ENCODE measurements around the gene KISS1R.

KISS1R gene
- total RNA-seq = 0 to 2.7 (median 0.49) reads per million in 9 experiments

DNA sequence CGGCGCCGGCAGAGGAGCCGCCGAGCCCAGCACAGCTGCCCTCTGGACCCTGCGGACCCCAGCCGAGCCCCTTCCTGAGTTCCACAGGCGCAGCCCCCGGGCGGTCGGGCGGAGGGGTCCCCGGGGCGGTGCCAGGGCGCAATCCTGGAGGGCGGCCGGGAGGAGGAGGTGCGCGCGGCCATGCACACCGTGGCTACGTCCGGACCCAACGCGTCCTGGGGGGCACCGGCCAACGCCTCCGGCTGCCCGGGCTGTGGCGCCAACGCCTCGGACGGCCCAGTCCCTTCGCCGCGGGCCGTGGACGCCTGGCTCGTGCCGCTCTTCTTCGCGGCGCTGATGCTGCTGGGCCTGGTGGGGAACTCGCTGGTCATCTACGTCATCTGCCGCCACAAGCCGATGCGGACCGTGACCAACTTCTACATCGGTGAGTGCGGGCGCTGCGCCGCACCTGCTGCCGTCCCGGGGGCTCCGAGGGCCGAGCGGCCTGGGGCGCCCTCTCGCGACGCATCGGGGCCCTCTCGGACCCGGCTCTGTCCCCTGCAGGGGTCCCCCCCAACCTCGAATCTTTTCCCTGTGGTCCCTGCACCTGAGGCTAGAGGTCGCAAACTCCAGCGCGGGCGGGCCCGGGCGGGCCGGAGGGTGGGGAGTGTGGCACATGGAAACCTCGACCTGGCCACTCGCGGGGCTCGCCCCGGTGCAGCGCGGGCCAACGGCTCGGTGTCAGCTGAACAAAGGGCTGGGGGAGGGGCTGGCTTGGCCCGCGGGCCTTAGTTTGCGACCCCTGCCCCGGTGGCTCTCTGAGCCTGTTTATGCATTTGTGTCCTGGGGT, at the start of gene KISS1R:
KISS1R (plus strand) TSS at position 11 of the 829 bp plus-strand sequence; CDS start at position 181, 170 bp downstream.
- H3K27ac Mint-ChIP-seq = peak within 1 kb of the TSS in 1 of 2 donors; percentile 79
- H3K9me3 Mint-ChIP-seq = no peaks in the 10 kb centered on the region
- peaks cover 22% of the 10 kb centered on the region for H3K36me3 Mint-ChIP-seq (ENCODE audit: insufficient read depth)
- peak; percentile 7 for ATAC-seq (replicated peaks)
- DNase-seq = no peak
- peaks cover 6 to 9% of the 10 kb centered on the region in 2 donors for H3K27me3 Mint-ChIP-seq
- peak within 1 kb of the TSS; percentile 64 to 69 for H3K4me3 Mint-ChIP-seq
- peaks cover 10 to 16% of the 10 kb centered on the region in 2 donors for H3K4me1 Mint-ChIP-seq (ENCODE audit: low read depth in 2 of 2)

GRCh38 chr19:867855-868457, 49.2 kb upstream of the KISS1R start:
- no peak overlapping the region for H3K4me3 Mint-ChIP-seq
- DNase-seq = no peak
- no peaks in the 10 kb centered on the region for H3K27me3 Mint-ChIP-seq
- H3K36me3 Mint-ChIP-seq (ENCODE audit: insufficient read depth) = peaks cover 42% of the 10 kb centered on the region
- H3K4me1 Mint-ChIP-seq (ENCODE audit: low read depth in 2 of 2) = peaks cover 10 to 24% of the 10 kb centered on the region in 2 donors
- ATAC-seq (replicated peaks) = no peak
- no peaks in the 10 kb centered on the region for H3K9me3 Mint-ChIP-seq
- H3K27ac Mint-ChIP-seq = no peak overlapping the region

- Mint-ChIP-seq H3K27ac (no peak overlapping the region), H3K4me1 (ENCODE audit: low read depth in 2 of 2) (peaks cover 8 to 17% of the 10 kb centered on the region in 2 donors), H3K9me3 (no peaks in the 10 kb centered on the region), H3K36me3 (ENCODE audit: insufficient read depth) (peaks cover 35% of the 10 kb centered on the region), H3K27me3 (no peaks in the 10 kb centered on the region), H3K4me3 (no peak overlapping the region)
- no peak for DNase-seq
- no peak for ATAC-seq (replicated peaks)
These were observed 48.5 kb upstream of the KISS1R start for GRCh38 chr19:868458-869244.

DNA sequence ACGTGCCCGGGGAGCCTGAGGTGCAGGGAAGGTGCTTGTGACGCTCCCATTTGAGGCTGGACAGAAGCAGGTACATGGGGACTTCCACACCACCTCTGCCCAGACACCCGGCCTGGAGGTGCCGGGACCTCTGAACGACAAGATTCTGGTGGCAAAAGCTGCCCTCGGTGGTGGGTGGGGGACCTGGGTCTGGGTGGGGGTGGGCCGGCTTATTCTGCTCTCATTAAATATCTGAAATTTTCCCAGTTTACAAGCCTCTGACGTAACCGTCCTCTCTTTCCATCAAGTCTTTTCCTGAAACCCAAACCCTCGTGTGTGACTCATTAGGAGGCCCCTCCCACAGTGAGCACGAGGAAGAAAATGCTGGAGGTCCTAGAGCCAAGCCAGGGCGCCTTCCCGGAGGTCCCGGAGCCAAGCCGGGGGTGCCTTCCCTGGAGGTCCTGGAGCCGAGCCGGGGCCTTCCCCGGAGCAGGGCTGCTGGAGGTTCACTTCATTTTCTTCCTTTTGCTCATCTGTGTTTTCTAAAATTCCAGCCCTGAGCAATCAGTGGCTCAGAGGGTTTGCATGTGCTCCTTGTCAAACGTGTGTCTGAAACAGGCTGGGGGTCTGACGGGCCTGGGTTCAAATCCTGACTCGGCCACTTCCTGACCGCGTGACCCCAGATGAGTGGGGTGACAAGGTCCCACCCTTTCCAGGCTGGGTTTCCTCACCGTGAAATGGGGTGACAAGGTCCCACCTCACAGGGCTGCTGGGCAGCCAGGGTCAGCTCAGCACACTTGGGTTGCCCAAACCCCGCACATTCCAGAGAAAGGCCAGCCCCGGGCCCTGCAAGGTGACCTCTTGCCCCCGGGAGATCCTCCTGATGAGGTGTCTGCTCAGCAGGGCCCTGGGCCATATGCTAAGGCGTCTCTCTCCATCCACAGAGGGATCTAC, 47.6 kb upstream of the KISS1R start:
- ATAC-seq (replicated peaks) (no peak), DNase-seq (no peak)
- Mint-ChIP-seq H3K4me1 (ENCODE audit: low read depth in 2 of 2) (peaks cover 8 to 14% of the 10 kb centered on the region in 2 donors), H3K27me3 (no peaks in the 10 kb centered on the region), H3K4me3 (no peak overlapping the region), H3K27ac (peak overlapping the region in 1 of 2 donors; percentile 77), H3K36me3 (ENCODE audit: insufficient read depth) (peaks cover 39% of the 10 kb centered on the region), H3K9me3 (no peaks in the 10 kb centered on the region)

- H3K36me3 Mint-ChIP-seq (ENCODE audit: insufficient read depth) = peaks cover 39% of the 10 kb centered on the region
- H3K27me3 Mint-ChIP-seq = no peaks in the 10 kb centered on the region
- peak overlapping the region; percentile 77 to 80 for H3K27ac Mint-ChIP-seq
- no peak for DNase-seq
- no peak for ATAC-seq (replicated peaks)
- H3K9me3 Mint-ChIP-seq = no peaks in the 10 kb centered on the region
- peaks cover 8 to 14% of the 10 kb centered on the region in 2 donors for H3K4me1 Mint-ChIP-seq (ENCODE audit: low read depth in 2 of 2)
- peak overlapping the region in 1 of 2 donors; percentile 23 for H3K4me3 Mint-ChIP-seq
These were observed 46.8 kb upstream of the KISS1R start for GRCh38 chr19:870314-870713.

- no peak for ATAC-seq (replicated peaks)
- H3K4me3 Mint-ChIP-seq = no peak overlapping the region
- H3K27ac Mint-ChIP-seq = peak overlapping the region in 1 of 2 donors; percentile 44
- no peaks in the 10 kb centered on the region for H3K9me3 Mint-ChIP-seq
- peaks cover 8 to 14% of the 10 kb centered on the region in 2 donors for H3K4me1 Mint-ChIP-seq (ENCODE audit: low read depth in 2 of 2)
- DNase-seq = no peak
- H3K36me3 Mint-ChIP-seq (ENCODE audit: insufficient read depth) = peaks cover 39% of the 10 kb centered on the region
- no peaks in the 10 kb centered on the region for H3K27me3 Mint-ChIP-seq
These were observed 46.2 kb upstream of the KISS1R start for GRCh38 chr19:870963-871401.

DNA sequence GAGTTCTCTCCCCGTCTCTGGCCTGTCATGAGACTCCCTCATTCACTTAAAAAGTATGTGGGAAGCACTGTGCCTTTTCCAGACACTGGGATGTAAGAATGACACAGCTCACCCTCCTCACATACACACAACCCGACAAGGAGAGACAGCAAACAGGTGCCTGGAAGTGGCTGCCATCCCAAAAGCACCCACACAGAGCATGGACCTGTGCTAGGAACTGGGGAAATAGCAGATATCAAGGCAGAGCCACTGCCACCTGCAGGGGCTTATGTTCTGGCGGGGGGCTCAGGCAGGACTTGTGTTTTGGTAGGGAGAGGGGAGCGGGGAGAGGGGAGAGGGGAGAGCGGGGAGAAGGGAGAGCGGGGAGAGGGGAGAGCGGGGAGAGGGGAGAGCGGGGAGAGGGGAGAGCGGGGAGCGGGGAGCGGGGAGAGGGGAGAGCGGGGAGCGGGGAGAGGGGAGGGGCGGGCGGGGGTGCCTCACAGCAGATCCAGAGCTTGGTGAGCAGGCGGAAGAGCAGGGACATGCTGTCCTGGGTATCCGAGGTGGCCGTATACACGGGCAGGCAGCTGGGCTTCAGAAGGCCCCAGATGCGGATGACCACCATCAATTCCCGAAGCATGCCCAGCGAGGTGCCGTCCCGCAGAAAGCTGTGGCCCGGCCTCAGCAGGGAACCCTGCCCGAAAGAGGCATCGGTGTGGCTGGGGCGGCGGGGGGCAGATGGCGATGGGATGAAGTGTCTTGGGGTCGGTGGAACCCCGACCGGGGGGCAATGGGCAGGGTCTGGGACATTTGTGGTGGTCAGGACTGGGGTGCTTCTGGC, 45.5 kb upstream of the KISS1R start:
- Mint-ChIP-seq H3K27ac (peak overlapping the region; percentile 82 to 89), H3K27me3 (no peaks in the 10 kb centered on the region), H3K4me3 (peak overlapping the region; percentile 67 to 79), H3K36me3 (ENCODE audit: insufficient read depth) (peaks cover 39% of the 10 kb centered on the region), H3K9me3 (no peaks in the 10 kb centered on the region), H3K4me1 (ENCODE audit: low read depth in 2 of 2) (peaks cover 8 to 14% of the 10 kb centered on the region in 2 donors)
- no peak for DNase-seq
- no peak for ATAC-seq (replicated peaks)

DNA sequence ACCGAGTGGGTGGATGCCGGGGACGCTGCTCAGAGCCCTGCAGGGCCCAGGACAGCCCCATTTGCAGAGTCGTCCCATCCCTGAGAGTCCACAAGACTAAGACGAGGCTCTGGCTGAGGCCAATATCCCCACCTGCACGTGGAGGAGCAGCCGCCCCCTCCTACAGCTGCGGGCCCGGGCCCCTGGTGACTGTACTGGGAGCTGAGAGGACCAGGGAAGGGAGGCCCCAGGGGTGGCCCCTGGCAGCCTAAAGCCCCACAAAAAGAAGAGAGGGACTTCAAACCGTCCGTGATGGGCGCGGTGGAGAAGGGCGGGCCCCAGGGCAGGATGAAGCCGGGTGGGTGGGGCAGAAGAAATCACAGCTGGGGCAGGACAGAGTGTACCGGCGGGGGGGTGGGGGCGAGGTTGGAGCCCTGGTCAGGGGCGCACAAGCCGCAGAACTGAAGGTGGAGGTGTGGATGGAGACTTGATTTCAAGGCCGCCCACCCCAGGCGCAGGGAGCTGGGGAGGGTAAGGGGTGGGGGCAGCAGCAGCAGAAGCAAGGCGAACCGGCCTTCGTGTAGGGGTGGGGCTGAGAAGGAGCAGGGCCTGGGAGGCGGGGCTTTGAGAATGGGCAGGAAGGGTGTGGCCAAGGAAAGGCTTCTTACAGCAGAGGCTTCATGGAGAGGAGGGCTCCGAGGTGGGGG, 44.7 kb upstream of the KISS1R start:
- no peaks in the 10 kb centered on the region for H3K9me3 Mint-ChIP-seq
- peaks cover 8 to 13% of the 10 kb centered on the region in 2 donors for H3K4me1 Mint-ChIP-seq (ENCODE audit: low read depth in 2 of 2)
- H3K4me3 Mint-ChIP-seq = peak overlapping the region; percentile 67 to 79
- ATAC-seq (replicated peaks) (peak; percentile 81), DNase-seq (peak; percentile 74 to 85 (median 81))
- no peaks in the 10 kb centered on the region for H3K27me3 Mint-ChIP-seq
- H3K27ac Mint-ChIP-seq = peak overlapping the region; percentile 82 to 89
- peaks cover 34% of the 10 kb centered on the region for H3K36me3 Mint-ChIP-seq (ENCODE audit: insufficient read depth)

GRCh38 chr19:873084-873483, 44.0 kb upstream of the KISS1R start:
- peak overlapping the region; percentile 82 to 89 for H3K27ac Mint-ChIP-seq
- peak; percentile 31 to 74 (median 70) for DNase-seq
- H3K27me3 Mint-ChIP-seq = no peaks in the 10 kb centered on the region
- ATAC-seq (replicated peaks) = peak; percentile 89
- no peaks in the 10 kb centered on the region for H3K9me3 Mint-ChIP-seq
- H3K4me3 Mint-ChIP-seq = peak overlapping the region; percentile 67 to 79
- peaks cover 31% of the 10 kb centered on the region for H3K36me3 Mint-ChIP-seq (ENCODE audit: insufficient read depth)
- peaks cover 5 to 10% of the 10 kb centered on the region in 2 donors for H3K4me1 Mint-ChIP-seq (ENCODE audit: low read depth in 2 of 2)

- no peaks in the 10 kb centered on the region for H3K9me3 Mint-ChIP-seq
- H3K36me3 Mint-ChIP-seq (ENCODE audit: insufficient read depth) = peaks cover 31% of the 10 kb centered on the region
These were observed 43.5 kb upstream of the KISS1R start for GRCh38 chr19:873561-874041.

GRCh38 chr19:875265-875879, 41.8 kb upstream of the KISS1R start:
- peaks cover 5 to 10% of the 10 kb centered on the region in 2 donors for H3K4me1 Mint-ChIP-seq (ENCODE audit: low read depth in 2 of 2)
- H3K27ac Mint-ChIP-seq = no peak overlapping the region
- ATAC-seq (replicated peaks) = no peak
- no peak overlapping the region for H3K4me3 Mint-ChIP-seq
- no peaks in the 10 kb centered on the region for H3K9me3 Mint-ChIP-seq
- peaks cover 24% of the 10 kb centered on the region for H3K36me3 Mint-ChIP-seq (ENCODE audit: insufficient read depth)
- H3K27me3 Mint-ChIP-seq = no peaks in the 10 kb centered on the region
- DNase-seq = no peak

More at GRCh38 chr19:873561-874041, 43.5 kb upstream of the KISS1R start:
- no peak for ATAC-seq (replicated peaks)
- DNase-seq = no peak
- peaks cover 5 to 10% of the 10 kb centered on the region in 2 donors for H3K4me1 Mint-ChIP-seq (ENCODE audit: low read depth in 2 of 2)
- no peak overlapping the region for H3K27ac Mint-ChIP-seq
- no peaks in the 10 kb centered on the region for H3K27me3 Mint-ChIP-seq
- H3K4me3 Mint-ChIP-seq = peak overlapping the region in 1 of 2 donors; percentile 67
